Activated CD4-positive, alpha-beta T cell treated with anti-CD3 and anti-CD28 coated beads, Interleukin-2, amount 50 U/mL, for 16 hours (primary cell): Measurements from ENCODE around the gene NEURL1B.
"Not testable (repeated sequence)": the region's sequence is repeated elsewhere in the genome, so short reads cannot be mapped to it uniquely, and the experiment has no call there.

Experiments used
- DNase-seq: peaks from one replicate; pipeline ENCODE4 v3.0.0-alpha.2; 2020

Gene NEURL1B

GRCh38 chr5:172699999-172700364, 58.9 kb downstream of the NEURL1B start:
- DNase-seq: no peak

DNA sequence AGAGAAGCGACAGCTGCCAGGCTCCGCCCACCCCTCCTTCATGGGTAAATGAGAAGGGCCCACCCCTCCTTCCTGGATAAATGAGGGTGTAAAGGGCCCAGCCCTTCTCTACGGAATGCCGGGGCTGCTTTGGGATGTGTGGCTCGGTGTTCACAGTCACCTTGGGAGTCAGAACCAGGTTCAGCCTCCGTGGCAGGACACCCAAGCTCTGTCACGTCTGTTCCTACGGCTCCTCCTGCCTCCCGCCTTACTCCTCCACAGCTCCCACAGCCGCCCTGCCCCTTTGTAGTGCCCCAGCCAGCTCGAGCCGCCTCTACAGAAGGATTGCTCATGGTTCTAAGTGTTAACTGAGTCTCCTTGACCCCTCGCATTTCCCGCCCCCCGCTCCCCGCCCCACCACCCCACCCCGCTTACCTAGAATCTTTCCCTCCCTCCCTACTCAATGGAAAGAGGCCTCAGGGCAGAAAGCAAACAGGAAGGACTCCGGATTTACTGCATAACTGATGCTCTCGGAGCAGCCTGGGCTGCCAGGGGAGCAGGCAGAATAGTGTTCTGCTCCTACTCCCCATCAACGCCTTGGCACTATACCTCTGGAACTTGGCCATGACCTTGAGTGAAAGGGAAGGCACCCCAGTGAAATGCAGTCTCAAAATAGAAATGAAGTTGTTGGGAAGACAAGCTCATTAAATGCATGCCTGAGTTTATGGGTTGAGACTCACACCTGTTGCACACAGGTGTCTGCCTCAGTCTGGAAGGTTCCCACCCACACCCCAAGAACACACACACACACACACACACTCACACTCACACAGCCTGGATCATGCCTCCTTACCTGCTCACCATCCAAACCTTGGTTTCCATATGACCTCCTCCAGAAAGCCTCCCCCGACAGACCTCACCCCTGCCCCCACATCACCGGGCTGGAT, 59.6 kb downstream of the NEURL1B start:
- DNase-seq: no peak

DNA sequence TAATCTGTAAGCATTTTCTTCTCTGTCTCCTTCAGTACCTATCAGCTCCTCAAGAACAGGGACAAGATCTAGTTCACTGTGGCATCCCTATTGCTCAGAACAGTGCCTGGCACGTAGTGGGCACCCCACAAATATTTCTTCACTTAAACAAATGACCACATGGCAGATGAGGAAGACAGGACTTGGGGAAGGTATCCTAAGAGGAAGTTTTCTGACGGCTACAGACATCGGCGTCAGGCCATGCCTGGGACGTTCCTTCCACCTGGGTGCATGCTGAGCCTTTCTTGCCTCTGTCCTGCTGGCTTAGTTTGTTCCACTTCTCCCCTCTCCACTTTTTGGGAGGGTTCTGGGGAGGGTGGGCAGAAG, 60.2 kb downstream of the NEURL1B start:
- no peak for DNase-seq

DNA sequence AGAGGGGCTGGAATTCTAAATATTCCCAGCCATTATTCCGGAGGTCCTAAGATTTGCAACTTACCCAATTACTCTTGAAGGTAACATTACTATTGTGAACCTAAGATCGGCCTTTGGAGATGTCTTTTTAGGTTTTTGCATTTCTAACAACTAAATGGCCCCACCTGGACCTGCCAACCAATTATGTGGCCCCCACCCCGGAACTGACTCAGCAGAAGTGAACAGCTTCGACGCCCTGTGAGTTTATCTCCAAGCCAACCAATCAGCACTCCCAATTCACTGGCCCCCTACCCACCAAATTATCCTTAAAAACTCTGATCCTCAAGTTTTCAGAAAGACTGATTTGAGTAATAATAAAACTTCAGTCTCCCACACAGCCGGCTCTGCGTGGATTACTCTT, 62.9 kb downstream of the NEURL1B start:
- no peak for DNase-seq

DNA sequence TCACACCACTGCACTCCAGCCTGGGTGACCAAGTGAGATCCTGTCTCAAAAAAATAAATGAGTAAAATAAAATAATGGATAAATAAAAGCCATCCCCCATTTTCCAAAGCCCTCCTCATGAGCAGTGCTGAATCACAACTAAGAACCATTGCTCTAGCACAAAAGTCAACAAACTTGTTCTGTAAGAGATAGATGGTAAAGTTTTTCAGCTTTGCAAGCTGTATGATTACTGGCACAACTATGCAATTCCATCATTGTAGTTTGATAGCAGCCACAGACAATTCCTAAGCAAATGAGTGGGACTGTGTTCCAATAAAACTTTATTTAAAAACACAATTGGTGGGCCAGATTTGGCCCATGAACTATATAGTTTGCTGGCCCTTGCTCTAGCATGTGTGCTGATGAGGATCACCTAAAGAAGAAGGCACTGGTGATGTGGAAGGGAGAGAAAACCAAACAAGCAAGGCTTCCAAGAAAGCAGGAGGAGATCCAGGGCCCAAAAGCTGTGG, 64.6 kb downstream of the NEURL1B start:
- no peak for DNase-seq

GRCh38 chr5:172706796-172707195, 65.7 kb downstream of the NEURL1B start:
- no peak for DNase-seq

GRCh38 chr5:172707285-172708182, 66.5 kb downstream of the NEURL1B start:
- DNase-seq: no peak

DNA sequence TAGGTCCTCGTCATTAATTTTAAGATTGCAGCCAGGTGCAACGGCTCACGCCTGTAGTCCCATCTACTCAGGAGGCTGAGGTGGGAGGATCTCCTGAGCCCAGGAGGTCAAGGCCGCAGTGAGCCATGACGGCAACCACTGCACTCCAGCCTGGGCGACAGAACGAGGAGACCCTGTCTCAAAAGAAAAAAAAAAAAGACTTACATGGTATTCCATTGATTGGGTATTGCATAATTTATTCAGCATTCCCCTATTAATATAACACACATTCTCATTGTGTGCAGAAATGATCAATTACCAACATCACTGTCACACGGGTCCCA, 67.1 kb downstream of the NEURL1B start:
- no peak for DNase-seq

- no peak for DNase-seq
These were observed 69.6 kb downstream of the NEURL1B start for GRCh38 chr5:172710676-172711075.

GRCh38 chr5:172711321-172711861, 70.3 kb downstream of the NEURL1B start:
- DNase-seq: not testable (repeated sequence)

- no peak for DNase-seq
These were observed 71.5 kb downstream of the NEURL1B start for GRCh38 chr5:172712610-172713009.

DNA sequence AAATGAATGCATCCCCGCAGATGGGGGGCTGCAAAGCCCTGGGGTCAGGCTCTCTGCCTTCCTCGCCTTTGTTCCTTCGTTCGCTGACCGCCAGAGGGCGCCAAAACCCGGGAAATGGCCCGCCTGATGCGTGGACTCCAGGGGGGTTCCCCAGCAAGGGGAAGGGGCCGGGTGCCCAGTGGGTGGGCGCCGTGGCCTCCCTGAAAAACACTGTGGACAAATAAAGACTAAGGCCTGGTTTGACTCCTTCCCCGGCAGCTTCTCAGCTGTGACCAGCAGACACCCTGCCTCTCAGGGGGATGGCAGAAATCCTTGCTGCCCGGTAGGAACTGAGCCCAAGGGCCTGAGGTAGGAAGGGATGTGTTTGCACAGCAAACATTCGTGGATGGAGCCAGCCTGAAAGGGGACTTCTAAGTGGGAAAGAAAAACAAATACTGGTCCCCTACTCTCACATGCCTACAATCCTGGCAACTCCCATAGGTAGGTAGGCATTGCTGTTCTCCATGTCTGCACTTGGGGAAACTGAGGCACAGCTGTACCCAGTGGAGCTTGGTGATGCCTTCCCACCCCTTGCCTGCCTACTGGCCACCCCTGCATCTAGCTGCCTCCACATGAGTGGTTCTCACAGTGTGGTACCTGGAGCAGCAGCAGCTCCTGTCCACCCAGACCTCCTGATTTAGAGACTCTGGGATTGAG, 72.2 kb downstream of the NEURL1B start:
- peak; percentile 56 for DNase-seq

DNA sequence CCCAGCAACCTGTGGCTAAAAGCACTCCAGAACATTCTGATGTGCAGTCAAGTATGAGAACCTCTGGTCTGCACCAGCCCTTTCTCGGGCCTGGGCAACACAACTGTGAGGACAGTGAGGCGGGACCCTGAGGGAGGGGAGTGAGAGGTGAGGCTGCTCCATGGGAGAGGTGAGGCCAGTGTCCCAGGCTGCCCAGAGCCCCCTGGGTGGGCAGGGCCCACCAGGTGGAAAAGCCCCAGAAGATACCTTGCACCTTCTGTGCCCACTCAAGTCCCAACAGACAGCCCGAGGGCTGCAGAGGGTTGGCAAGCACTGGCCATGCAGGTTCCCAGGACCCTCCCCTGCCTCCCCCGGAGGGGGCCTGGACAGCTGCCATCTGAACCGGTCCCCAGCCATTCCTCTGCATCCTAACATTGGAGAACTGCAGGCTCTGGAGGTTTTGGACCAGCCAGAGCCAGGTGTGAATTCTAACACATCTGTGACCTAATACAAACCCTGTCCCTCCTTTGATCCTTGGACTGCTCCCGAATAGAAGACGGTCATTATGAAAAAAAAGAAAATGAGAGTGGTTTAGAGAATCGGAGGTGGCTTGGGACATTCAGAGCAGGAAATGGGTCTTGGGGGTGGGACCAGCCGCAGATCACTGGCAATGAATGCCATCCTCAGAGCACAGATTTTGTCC, 72.9 kb downstream of the NEURL1B start:
- no peak for DNase-seq

GRCh38 chr5:172714491-172715420, 73.7 kb downstream of the NEURL1B start:
- peak; percentile 70 for DNase-seq

- DNase-seq: no peak
These were observed 74.3 kb downstream of the NEURL1B start for GRCh38 chr5:172715421-172715780.

GRCh38 chr5:172715931-172716682, 75.0 kb downstream of the NEURL1B start:
- DNase-seq: no peak

- DNase-seq: peak; percentile 77
These were observed 75.8 kb downstream of the NEURL1B start for GRCh38 chr5:172716796-172717313.

DNA sequence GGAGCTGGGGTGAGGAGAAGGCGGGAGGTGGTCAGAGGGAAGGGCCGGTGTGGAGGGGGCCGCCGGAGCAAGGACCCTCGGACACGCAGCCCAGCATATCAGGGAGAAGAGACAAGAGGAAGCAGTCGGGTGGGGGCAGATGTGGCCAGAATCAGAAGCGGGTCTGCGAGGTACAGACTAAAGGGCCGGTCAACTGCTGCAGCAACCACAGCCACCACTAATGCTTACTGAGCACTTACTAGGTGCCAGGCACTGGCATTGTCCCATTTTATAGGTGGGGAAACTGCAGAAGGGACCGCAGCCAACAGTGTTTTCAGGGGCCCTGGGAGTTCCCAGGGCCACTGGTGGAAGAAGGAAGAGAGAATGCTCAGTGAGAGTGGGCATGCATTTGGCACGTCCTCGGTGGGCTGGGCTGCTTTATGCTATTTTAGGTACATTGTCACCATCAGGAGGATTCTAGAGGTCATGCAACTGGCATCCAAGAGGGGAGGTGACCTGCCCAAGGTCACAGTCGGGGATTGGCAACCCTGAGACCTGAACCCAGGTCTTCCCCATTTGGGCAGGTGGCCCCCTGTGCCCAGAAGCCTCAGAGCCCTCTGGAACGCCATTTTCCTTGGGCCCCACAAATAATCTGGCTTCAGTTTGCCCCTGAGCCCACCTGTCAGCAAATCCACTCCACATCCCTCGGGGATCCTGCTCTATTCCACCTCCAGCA, 76.6 kb downstream of the NEURL1B start:
- DNase-seq: no peak

DNA sequence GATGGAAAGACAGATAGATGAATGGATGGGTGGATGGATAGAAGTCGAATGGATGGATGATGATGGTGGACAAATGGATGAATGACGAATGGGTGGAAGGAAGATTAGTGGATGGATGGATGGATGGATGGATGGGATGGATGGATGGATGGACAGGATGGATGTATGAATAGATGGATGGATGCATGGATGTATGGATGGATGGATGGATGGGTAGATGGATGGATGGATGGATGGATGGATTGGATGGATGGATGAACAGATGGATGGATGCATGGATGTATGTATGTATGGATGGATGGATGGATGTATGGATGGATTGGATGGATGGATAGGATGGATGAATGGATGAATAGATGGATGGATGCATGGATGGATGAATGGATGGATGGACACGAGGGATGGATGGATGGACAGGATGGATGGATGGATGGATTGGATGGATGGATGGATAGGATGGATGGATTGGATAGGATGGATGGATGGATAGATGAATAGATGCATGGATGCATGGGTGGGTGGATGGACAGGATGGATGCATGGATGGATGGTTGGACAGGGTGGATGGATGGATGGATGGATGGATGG, 77.6 kb downstream of the NEURL1B start:
- no peak for DNase-seq
